Lower lobe of right lung (tissue), 2 donors: ENCODE measurements around the gene DGLUCY. TPM values are rescaled to one million over a fixed set of nuclear protein-coding genes. Genes with fewer than 3 reads are reported as not detected.

Source experiments
- ATAC-seq, 2 donors: fragments of 200-7000 bp; cut with Tn5 transposase; one replicate each; pipeline ENCODE4 v1.9.1; 2020 to 2022; ENCODE audit warnings: mild to moderate bottlenecking in 2 of 2, moderate library complexity in 2 of 2
- DNase-seq: peaks from one replicate; pipeline ENCODE4 v3.0.0-alpha.2; 2020
- H3K27ac ChIP-seq: fragments of 200-600 bp; one replicate; pipeline ENCODE4 v1.8.0; 2022
- H3K27me3 ChIP-seq: fragments of 200-600 bp; one replicate; pipeline ENCODE4 v1.8.0; 2022; ENCODE audit warnings: low read depth
- H3K36me3 ChIP-seq: fragments of 200-600 bp; one replicate; pipeline ENCODE4 v1.8.0; 2022; ENCODE audit warnings: mild to moderate bottlenecking
- H3K4me1 ChIP-seq: fragments of 200-600 bp; one replicate; pipeline ENCODE4 v1.8.0; 2022
- H3K4me3 ChIP-seq: fragments of 200-600 bp; one replicate; pipeline ENCODE4 v1.8.0; 2022; ENCODE audit warnings: mild to moderate bottlenecking
- H3K9me3 ChIP-seq: fragments of 200-600 bp; one replicate; pipeline ENCODE4 v1.8.0; 2022
- CTCF ChIP-seq: fragments of 200-600 bp; IDR thresholded peaks from one replicate; pipeline ENCODE4 v1.8.0; 2022; ENCODE audit warnings: antibody characterized with exemption, mild to moderate bottlenecking
- intact Hi-C: fragments of 100-400 bp; cut with DNase I; formaldehyde crosslinking; loops from one replicate; pipeline ENCODE4 v1.11.0; 2022
- total RNA-seq: library from RNA; stranded (reverse); fragmentation: NEBNext Ultra II Directional; extraction: Animal tissue kit (Norgen Biotek cat#: 25700); gene quantifications from one replicate; pipeline ENCODE4 v1.2.1, GENCODE V29; 2021
- donor health status: DM: no; HTN: yes; CAD: no; lungs with severe emphysema.

The DGLUCY gene
- total RNA-seq, 1 donor from 2014 or later: 102 TPM

GRCh38 chr14:91205459-91205858 lies 91.6 kb downstream of the DGLUCY start:
- Histone ChIP-seq H3K9me3 (no peaks in the 10 kb centered on the region), H3K27me3 (no peaks in the 10 kb centered on the region), H3K27ac (no peak overlapping the region), H3K4me1 (peaks cover 26% of the 10 kb centered on the region), H3K36me3 (peaks cover 95% of the 10 kb centered on the region), H3K4me3 (no peak overlapping the region)
- TF ChIP-seq CTCF: no peak
- DNase-seq (no peak), ATAC-seq (no peak)
- intact Hi-C loops: no loop called here

- H3K4me3 ChIP-seq: no peak overlapping the region
- intact Hi-C loops: no loop called here
- H3K9me3 ChIP-seq: no peaks in the 10 kb centered on the region
- H3K27ac ChIP-seq: no peak overlapping the region
- peaks cover 98% of the 10 kb centered on the region for H3K36me3 ChIP-seq
- no peaks in the 10 kb centered on the region for H3K27me3 ChIP-seq
- TF ChIP-seq CTCF: no peak
- DNase-seq (no peak), ATAC-seq (no peak)
- peaks cover 15% of the 10 kb centered on the region for H3K4me1 ChIP-seq
These were observed 93.1 kb downstream of the DGLUCY start for GRCh38 chr14:91207008-91207407.

DNA sequence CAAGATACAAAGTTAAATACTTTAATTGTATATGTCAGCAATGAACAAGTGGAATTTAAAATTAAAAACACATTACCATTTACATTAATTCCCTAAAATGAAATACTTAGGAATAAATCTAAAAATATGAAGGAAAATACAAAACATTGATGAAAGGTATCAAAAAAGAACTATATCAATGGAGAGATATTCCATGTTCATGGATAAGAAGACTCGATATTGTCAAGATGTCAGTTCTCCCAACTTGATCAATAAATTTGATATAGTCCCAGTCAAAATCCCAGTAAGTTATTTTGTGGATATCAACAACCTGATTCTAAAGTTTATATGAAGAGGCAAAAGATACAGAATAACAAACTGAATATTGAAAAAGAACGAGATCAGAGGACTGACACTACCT lies 97.1 kb downstream of the DGLUCY start:
- Histone ChIP-seq H3K4me3 (no peak overlapping the region), H3K9me3 (no peaks in the 10 kb centered on the region), H3K36me3 (peaks cover 86% of the 10 kb centered on the region), H3K27me3 (no peaks in the 10 kb centered on the region), H3K4me1 (peaks cover 7% of the 10 kb centered on the region), H3K27ac (no peak overlapping the region)
- intact Hi-C loops: no loop called here
- ATAC-seq (no peak), DNase-seq (no peak)
- TF ChIP-seq CTCF: no peak

GRCh38 chr14:91214306-91214705 lies 100.4 kb downstream of the DGLUCY start:
- H3K4me1 ChIP-seq: peaks cover 12% of the 10 kb centered on the region
- no peaks in the 10 kb centered on the region for H3K9me3 ChIP-seq
- H3K27me3 ChIP-seq: no peaks in the 10 kb centered on the region
- H3K4me3 ChIP-seq: no peak overlapping the region
- peaks cover 75% of the 10 kb centered on the region for H3K36me3 ChIP-seq
- intact Hi-C loops: no loop called here
- TF ChIP-seq CTCF: no peak
- no peak overlapping the region for H3K27ac ChIP-seq
- ATAC-seq (no peak), DNase-seq (no peak)

DNA sequence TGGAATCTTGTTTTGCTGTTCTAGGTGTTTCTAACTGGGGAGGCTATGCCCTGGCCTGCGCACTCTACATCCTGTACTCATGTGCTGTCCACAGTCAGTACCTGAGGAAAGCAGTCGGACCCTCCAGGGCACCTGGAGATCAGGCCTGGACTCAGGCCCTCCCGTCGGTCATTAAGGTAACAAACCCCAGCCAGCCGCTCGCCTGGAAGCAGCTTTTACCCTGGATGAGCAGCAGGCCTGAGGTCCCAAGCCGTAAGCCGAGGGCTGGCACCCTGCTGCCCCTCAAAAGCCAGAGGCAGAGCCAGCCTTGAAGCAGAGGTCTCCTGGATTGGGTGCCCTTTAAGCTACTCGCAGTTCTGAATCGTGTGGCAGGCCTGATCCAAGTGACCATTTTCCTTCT lies 101.5 kb downstream of the DGLUCY start:
- Histone ChIP-seq H3K27ac (no peak overlapping the region), H3K36me3 (peaks cover 66% of the 10 kb centered on the region), H3K27me3 (no peaks in the 10 kb centered on the region), H3K4me1 (peaks cover 23% of the 10 kb centered on the region), H3K9me3 (no peaks in the 10 kb centered on the region), H3K4me3 (no peak overlapping the region)
- no peak for ATAC-seq
- no peak for DNase-seq
- intact Hi-C loops: no loop called here
- TF ChIP-seq CTCF: no peak

- Histone ChIP-seq H3K27ac (no peak overlapping the region), H3K4me3 (no peak overlapping the region), H3K9me3 (no peaks in the 10 kb centered on the region), H3K27me3 (no peaks in the 10 kb centered on the region), H3K36me3 (peaks cover 54% of the 10 kb centered on the region), H3K4me1 (peaks cover 34% of the 10 kb centered on the region)
- DNase-seq: no peak
- no peak for TF ChIP-seq CTCF
- no peak for ATAC-seq
- intact Hi-C loops: no loop called here
These were observed 102.9 kb downstream of the DGLUCY start for GRCh38 chr14:91216731-91217226.
